SHP77 treated with DMSO at 0.1 percent for 48 hours (cell line): ENCODE data around the gene HEATR3.

Experiments
- DNase-seq: peaks from one replicate; lab custom pipeline; 2025; lab: John Stamatoyannopoulos, UW

HEATR3 gene, protein sequence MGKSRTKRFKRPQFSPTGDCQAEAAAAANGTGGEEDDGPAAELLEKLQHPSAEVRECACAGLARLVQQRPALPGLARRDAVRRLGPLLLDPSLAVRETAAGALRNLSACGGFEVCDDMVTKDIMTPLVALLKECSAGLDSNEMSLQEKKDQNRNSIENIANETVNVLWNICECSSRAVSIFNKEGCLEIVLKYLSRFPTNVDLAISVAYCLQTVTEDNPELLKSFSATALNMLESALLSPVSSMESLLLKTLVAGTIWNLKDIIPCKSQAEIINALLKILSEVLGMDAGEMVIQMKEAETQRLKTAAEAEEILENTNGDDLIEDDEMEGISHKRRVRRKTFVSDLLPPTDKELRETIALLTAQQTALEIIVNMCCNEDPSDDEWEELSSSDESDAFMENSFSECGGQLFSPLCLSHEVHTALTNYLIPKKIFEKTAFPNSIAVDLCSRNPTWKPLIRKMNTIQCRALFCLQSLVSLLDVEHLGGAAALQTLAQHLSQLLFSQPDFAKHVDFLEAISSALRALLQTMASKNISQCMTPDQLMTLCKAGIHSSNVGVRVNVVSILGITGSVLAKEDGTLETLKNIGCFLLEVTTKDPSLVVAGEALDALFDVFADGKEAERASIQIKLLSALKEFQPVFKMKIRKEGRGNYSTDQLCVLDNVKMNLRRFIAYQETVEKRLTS

DNA sequence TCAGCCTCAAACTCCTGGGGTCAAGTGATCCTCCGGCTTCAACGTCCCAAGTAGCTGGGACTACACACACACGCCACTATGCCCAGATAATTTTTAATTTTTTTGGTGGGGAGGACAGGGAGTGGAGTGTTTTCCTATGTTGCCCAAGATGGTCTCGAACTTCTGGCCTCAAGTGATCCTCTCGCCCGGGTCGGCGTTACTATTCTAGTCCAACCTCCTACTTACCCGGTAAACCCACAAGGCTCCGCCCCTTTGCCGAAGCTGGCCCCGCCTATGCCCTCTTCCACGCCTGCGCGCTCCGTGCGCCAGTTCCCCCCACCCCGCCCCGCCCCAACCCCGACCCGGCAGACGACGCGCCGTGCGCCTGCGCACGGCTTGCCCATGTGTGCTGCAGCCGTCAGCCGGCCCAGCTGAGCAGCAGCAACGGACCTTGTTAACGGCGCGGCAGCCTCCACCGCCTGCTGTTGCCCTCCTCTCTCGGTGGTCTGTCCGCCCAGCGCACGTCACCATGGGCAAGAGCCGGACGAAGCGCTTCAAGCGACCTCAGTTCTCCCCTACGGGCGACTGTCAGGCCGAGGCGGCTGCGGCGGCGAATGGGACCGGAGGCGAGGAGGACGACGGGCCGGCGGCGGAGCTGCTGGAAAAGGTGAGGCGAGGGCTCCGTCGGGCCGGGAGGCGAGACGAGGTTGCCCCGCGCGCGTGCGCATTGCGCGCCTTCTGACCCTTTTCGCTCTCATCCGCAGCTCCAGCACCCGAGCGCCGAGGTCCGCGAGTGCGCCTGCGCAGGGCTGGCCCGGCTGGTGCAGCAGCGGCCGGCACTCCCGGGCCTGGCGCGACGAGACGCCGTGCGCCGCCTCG is at the start of gene HEATR3:
Gene HEATR3, plus strand, starts transcription at position 347 of the 858 bp plus-strand sequence. Its CDS starts 162 bp downstream, at position 509.
- peak; percentile 76 for DNase-seq

DNA sequence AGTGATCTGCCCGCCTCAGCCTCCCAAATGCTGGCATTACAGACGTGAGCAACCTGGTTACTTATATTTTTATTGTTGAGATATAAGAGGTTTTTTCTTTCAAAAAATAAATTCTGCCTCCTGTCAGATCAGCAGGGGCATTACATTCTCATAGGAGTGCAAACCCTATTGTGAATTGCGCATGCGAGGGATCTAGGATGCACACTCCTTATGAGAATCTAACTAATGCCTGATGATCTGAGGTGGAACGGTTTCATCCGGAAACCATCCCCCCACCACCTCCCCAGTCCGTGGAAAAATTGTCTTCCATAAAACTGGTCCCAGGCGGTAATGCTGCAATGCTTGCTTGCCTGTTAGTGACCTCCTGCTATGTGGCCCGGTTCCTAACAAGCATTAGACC is 48.2 kb upstream of the HEATR3 start:
- no peak for DNase-seq

DNA sequence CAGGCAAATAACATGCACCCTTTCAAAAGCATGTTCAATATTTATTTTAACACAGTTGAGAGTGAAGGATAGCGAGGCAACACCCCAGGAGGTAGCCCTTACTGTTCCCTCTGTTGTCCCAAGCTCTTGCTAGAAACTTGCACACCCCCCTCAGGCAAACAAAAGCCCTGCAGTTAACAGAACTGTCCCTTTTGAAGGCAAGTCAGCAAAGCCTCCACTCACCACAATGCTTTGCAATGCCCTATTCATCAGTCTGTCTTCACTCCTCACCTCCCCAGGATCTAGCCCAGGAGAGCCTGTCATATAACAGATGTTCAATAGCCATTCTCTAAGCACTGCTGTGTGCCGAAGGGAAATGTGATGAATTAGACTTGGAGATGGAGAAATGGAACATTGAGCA is 44.2 kb upstream of the HEATR3 start:
- DNase-seq = no peak

DNA sequence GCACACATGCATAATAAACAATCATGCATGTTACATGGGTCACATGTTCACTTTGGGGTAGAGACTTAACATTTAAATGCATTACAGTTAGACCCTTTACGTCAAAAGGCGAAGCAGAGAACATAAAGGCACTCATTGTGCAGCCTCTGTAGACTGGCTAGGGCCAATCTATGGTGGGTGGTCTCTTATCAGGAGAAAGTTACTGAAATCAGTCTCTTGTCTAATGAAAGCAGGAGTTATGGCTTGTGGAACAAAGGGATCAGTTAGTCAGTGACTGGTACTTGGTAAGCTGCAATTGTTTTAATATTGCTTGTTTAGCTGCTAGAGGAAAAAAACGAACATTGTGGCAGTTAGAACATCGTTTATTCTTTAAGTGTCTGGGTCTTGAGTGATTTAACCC is 42.1 kb upstream of the HEATR3 start:
- no peak for DNase-seq

DNA sequence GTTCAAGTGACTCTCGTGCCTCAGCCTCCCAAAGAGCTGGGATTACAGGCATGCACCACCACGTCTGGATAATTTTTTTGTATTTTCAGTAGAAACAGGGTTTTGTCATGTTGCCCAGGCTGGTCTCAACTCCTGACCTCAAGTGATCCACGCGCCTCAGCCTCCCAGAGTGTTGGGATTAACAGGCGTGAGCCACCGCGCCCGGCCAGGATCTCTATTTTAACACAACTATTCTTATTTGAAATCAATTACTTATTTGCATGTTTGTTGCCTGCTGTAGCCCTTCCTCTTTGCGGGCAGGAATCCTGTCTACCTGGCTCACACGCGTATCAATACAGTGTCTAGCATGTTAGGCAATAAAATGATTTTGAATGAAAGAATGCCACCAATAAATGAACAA is 41.6 kb upstream of the HEATR3 start:
- DNase-seq = no peak

DNA sequence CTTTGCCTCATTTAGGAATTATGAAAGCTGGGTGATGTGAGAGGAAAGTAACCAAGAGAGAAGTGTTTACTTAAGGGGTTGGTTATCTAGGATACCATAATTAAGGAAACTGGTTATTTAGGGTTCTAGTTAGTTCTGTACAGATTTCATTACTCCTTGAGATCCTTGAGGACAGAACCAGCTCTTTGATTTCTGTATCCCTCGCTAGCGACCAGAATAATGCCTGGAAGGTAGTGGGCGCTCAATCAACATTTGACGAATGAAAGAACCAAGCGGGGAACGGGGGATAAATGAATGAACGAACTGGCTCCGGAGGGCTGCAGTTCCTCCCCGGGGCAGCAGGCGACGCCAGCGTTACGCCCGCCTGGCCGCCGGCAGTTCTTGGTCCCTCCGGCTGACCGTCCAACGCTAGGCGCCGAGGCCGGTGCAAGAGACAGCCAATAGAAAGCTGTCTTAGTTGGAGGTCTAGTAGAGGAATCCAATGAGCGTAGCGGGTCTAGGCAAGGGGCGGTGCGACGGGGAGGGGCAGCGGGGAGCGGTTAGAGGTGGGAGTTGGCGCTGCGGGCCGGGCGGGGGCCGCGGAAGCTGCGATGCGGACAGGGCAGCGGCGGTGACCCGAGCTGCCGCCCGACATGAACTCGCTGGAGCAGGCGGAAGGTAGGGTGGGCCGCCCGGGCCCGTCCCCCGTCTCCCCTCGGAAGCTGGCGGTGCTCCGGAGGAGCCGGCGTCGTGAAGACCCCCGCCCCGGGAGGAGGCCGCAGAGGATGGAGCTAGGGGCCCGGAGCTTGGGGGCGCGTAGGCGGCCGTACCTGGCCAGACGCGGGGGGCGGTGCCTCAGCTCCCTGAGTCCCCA is 40.9 kb upstream of the HEATR3 start, which contains the start of gene CNEP1R1:
Gene CNEP1R1, plus strand, starts transcription at position 542 of the 853 bp plus-strand sequence. Its CDS starts 91 bp downstream, at position 633.
- peak; percentile 87 for DNase-seq

DNA sequence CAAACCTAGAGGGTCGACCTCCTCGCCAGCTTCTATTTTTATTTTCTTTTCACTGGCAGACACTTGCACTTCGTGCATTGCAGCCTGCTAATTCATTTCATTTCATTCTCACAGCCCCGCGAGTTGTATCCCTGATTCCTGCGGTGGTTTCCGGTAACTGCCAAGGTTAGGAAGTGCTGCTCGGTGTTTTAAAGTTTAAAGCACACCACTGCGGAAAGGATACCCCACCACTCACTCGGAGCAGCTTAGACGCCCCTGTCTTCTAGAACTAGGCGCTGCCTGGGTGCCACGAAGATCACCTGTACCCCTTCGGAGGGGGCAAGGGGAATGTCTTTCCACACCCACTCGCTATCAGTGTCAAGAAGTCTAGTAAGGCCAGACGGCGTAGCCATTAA is 40.2 kb upstream of the HEATR3 start:
- DNase-seq = no peak

DNA sequence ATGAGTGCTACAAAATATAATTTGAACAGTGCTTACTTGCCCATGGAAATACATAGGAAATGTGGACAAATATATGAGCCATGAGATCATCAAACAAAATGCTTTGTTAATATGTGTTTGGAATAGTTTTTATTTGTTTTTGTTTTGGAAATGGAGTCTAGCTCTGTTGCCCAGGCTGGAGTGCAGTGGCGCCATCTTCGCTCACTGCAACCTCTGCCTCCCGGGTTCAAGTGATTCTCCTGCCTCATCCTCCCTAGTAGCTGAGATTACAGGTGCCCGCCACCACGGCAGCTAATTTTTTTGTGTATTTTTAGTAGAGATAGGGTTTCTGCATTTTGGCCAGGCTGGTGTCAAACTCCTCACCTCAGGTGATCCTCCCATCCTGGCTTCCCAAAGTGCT is 37.9 kb upstream of the HEATR3 start:
- DNase-seq = no peak

DNA sequence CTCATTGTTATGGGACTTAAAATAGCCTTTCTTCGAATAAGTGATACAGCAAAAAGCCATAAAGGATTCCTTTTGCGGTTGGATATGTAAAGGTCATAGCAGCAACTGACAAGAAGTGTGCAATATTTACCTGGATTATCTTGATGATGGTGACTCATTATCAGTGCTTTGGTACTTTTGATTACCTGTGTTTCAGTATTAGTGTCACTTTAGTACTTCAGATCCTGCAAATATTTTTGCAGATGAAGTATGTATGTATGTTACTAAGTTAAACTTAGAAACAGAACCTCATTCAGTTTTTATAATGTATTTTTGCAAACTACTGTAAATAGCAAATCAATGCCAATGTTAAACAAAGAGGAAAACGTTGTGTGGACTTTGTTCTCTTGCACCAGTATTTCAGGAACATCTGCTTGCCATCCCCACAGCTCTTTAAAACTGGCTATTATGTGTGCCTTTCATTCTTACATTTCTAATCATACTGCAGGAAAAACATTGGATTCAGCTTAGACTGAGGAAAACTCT is 30.2 kb upstream of the HEATR3 start:
- DNase-seq = no peak

DNA sequence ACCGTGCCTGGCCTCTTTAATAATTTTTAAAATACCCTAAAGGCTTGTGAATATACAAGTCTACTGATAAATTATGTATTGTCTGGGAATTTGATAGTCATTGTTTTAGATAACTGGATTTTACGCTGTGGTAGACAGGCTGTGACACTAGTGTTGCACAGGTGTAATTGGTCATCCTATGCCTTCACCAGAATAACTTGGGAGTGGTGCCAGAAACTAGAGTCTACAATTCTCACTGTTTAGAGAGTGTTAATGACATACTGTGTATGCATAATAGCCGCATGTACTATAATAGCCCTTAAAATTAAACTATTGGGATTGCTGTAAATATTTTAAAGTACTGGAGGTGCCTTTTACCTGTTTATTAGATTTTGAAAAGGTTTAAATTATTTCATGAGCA is 29.3 kb upstream of the HEATR3 start:
- no peak for DNase-seq

DNA sequence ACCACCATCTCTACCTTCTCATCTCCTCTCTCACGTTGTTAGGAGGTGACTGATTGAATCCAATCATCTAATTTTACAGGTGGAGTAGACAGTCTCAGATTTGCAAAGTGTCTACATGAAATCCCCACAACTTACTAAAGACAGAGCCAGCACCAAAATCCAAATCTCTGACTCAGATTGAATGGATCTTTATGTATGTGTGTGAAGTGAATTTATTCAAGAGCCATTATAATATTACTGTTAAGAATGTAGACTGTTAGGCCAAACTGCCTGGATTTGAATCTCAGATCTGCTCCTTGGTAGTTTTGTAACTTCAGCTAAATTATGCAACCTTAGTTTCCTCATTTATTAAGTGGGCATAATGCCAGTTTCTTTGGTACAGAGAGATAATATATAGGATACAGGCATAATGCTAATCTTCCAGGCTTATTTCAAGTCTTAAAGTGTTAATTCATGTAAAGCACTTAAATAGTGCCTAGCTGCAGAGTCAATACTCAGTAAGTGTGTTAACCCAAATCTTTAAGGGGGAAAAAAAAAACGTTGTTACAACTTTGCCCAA is 28.0 kb upstream of the HEATR3 start:
- DNase-seq = no peak

DNA sequence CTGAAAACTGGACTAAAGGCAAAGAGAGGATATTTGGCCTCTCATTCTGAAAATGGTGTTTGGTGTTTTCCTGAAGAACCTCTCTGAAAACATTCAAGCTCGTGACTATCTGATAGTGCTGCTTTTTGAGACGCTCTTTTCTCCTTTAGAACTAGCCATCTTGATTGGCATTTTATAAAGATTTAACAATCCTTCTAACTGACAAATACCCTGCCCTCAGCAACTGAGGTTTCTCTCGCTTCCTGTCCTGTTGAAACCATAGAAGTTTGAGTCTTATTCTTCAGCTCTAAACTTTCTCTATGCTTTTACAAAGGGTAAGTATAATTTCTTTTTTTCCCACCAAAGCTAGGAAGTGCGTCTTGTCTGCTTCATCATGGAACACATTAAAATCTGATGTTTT is 27.5 kb upstream of the HEATR3 start:
- DNase-seq = no peak

DNA sequence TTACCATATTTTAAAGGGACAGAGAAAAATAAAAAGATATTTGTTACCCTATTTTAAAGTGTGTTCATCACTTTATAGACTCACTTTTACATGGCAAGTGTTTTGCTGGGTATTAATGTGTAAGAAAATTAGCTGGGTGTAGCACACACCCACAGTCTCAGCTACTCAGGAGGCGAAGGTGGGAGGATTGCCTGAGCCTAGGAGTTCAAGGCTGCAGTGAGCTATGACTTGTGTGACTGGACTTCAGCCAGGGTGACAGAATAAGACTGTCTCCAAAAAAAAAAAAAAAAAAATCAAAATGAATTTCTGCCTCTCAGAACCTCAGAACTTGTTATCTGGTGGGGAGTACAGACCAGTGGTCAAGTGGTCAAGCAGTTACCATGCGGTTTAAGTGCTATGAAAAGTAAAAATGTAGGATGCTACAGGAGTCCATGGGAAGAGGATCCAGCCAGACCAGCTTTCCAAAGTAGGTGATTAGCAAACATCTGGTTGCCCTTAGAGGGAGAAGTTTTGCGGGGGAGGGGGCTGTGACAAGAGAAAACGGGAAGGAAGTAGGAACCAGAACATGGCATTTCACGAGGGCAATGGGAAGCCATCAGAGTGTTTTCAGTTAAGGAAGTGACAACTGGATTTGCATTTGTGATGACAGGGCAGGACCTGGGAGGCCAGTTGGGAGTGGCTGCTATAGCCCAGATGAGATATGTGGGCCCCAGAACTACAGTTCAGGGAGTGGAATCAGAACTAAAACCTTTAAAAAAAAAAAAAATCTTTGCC is 26.8 kb upstream of the HEATR3 start:
- no peak for DNase-seq

DNA sequence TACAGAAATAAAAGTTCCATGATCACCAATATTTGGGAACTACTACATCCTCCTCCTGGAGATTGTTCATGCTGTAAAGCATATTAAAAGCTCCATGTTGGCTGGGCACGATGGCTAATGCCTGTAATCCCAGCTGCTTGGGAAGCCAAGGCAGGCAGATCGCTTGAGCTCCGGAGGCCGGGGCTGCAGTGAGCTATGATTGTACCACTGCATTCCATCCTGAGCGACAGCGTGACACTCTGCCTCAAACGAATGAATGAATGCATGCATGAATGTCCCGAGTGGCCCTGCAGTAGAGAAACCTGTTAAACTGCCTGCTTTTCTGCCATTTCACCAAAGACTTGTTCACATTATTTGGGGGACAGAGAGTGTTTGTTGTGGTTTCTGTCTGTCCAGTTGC is 25.8 kb upstream of the HEATR3 start:
- no peak for DNase-seq

DNA sequence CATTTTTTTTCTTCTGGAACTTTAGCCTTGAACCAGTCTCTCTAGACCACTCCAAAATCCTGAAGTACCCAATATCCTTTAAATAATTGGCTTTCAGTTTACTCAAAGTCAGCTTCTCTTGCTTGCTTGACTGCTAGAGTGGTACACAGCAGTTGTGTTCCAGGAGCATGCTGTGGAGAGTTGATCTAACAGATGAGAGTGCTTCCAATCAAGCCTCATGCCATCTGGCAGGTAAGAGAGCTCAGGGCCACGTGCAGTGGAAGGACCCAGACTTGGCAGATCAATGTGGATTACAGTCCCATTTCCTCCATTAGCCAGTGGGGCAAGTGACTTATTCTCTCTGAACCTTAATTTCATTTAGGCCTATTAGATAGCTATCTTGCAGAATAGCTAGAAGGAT is 25.1 kb upstream of the HEATR3 start:
- no peak for DNase-seq

DNA sequence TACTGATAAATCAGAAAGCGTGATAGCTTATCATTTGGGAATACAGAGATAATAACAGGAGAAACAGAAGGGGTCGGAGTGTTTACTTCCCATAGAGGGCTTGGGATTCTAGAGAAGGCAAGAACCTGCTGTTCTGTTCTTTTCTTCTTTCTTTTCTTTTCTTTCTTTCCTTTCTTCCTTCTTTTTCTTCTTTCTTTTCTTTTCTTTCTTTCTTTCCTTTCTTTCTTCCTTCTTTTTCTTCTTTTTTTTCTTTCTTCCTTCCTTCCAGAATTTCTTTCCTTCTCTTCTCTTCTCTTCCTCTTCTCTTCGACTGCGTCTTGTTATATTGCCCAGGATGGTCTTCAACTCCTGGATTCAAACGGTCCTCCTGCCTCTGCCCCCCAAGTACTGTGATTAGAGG is 22.4 kb upstream of the HEATR3 start:
- DNase-seq = no peak

DNA sequence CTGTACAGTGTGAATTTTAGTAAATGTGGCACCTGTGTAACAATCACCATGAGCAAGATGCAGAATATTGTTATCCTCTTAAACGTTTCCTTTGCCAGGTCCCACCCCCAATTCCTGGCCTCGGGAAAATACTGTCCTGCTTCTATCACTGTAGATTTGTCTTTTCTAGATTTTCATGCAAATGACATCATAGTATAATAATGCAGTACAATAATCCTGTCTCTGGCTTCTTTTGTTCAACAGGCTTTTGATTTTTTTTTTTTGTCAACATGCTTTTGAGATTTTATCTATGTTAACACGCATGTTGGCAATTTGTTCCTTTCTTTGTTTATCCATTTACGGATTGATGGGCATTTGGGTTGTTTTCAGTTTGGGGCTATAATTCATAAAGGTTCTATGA is 20.4 kb upstream of the HEATR3 start:
- DNase-seq = no peak

DNA sequence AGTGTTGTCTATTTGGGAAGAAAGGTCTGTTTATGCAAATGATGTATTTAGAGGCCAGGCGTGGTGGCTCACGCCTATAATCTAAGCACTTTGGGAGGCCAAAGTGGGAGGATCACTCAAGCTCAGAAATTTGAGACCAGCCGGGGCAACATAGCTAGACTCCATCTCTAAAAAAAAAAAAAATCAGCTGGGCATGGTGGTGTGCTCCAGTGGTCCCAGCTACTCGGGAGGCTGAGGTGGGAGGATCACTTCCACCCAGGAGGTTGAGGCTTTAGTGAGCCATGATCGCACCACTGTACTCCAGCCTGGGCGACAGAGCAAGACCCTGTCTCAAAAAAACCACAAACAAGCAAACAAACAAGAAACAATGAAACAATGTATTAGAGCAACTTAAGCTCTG is 18.9 kb upstream of the HEATR3 start:
- no peak for DNase-seq

DNA sequence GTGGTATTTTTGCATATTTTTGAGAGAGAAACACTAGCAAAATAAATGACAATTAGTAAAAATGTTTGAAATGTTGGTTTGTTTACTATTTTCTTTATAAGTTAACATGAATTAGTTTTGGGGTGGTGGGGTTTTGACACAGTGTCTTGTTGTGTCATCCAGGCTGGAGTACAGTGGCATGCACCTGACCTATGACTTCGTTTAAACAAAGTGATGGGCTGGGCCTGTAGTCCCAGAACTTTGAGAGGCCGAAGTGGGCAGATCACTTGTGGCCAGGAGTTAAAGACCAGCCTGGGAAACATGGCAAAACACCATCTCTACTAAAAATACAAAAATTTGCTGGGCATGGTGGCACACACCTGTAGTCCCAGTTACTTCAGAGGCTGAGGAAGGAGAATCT is 17.9 kb upstream of the HEATR3 start:
- no peak for DNase-seq

DNA sequence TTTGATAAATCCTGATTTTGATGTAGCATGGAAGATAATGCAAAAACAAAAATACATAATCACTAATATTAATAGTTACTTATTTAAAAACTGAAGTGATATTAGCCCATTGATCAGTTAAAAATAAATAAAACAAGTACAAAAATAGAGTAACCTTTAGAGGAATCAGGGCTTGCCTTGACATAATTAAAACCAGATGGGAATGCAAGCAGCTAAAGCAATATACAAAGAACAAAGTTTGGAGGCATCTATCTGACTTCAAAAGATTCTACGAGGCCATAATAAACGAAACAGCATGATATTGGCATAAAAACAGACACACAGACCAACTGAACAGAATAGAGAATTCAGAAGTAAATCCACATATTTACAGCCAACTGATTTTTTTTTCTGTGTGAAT is 15.0 kb upstream of the HEATR3 start:
- no peak for DNase-seq
